MCF 10A (cell line): Measurements from ENCODE around the gene P2RY8. TPM values are rescaled to one million over a fixed set of nuclear protein-coding genes. Genes with fewer than 3 reads are reported as not detected.

Source experiments
- BruUV-seq: library from RNA; stranded (reverse); fragments of 400-500 nt; replicated peaks from 2 replicates; lab custom pipeline; 2021; lab: Mats Ljungman, UMichigan
- CTCF ChIA-PET: fragments of 300-600 bp; sonication (Branson Sonifier 250); formaldehyde crosslinking; extraction: SDS; loops from one replicate; lab custom pipeline; 2021; ENCODE audit warnings: antibody characterized with exemption, inconsistent platforms; lab: Yijun Ruan, JAX
- POLR2A ChIA-PET: fragments of 300-600, 350-650 bp; sonication (Branson Sonifier 250); formaldehyde crosslinking; extraction: SDS; loops from one replicate; lab custom pipeline; 2020; ENCODE audit warnings: antibody characterized with exemption, inconsistent platforms; lab: Yijun Ruan, JAX
- DNase-seq: peaks from one replicate; pipeline ENCODE4 v3.0.0-alpha.2; 2018; ENCODE audit not compliant: unreplicated experiment
- H3K27ac Mint-ChIP-seq: one replicate; pipeline ENCODE4 v1.8.0; 2022; ENCODE audit warnings: mild to moderate bottlenecking, low read depth, mixed read lengths; ENCODE audit not compliant: unreplicated experiment
- H3K27me3 Mint-ChIP-seq: one replicate; pipeline ENCODE4 v1.8.0; 2022; ENCODE audit warnings: mixed read lengths; ENCODE audit not compliant: insufficient read depth, unreplicated experiment
- H3K36me3 Mint-ChIP-seq: one replicate; pipeline ENCODE4 v1.8.0; 2022; ENCODE audit warnings: mild to moderate bottlenecking, moderate library complexity, mixed read lengths; ENCODE audit not compliant: insufficient read depth, unreplicated experiment
- H3K4me1 Mint-ChIP-seq: one replicate; pipeline ENCODE4 v1.8.0; 2022; ENCODE audit warnings: mixed read lengths; ENCODE audit not compliant: insufficient read depth, unreplicated experiment
- H3K4me3 Mint-ChIP-seq: one replicate; pipeline ENCODE4 v1.8.0; 2022; ENCODE audit warnings: mild to moderate bottlenecking, moderate library complexity, mixed read lengths; ENCODE audit not compliant: unreplicated experiment
- H3K9me3 Mint-ChIP-seq: one replicate; pipeline ENCODE4 v1.8.0; 2022; ENCODE audit warnings: mixed read lengths; ENCODE audit not compliant: unreplicated experiment
- intact Hi-C: fragments of 100-400 bp; cut with micrococcal nuclease; formaldehyde crosslinking; loops from 2 replicates; pipeline ENCODE4 v1.14.1; 2022
- total RNA-seq: library from RNA; stranded (reverse); gene quantifications from 2 replicates; pipeline ENCODE4 v1.2.3, GENCODE V29; 2022
- TF ChIP-seq, protein P1 (sequence below): fragments of 200-600 bp; IDR thresholded peaks from one replicate; pipeline ENCODE4 v1.8.0; 2022; ENCODE audit warnings: antibody characterized with exemption, mild to moderate bottlenecking; ENCODE audit not compliant: unreplicated experiment

Gene P2RY8
- total RNA-seq, 1 experiment from 2014 or later = not detected

DNA sequence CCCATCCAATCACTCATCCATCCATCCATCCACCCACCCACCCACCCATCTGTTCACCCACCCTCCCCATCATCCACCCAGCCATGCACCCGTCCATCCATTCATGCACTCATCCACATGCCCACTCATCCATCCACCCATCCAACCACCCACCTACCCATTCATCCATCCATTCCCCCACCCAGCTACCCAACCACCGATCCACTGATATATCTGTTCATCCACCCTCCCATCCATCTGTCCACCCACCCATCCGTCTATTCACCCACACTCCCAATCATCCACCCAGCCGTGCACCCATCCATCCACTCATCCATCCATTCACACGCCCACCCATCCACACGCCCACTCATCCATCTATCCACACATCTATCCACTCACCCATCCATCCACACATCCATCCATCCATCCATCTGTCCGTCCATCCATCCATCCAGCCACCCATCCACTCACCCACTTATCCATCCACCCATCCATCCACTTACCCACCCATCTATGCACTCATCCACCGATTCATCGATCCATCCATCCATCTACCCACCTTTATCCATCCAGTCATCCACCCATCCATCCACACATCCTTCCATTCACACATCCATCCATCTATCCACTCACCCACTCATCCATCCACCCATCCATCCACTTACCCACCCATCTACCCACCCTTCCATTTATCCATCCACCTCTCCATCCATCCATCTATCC is 112.7 kb downstream of the P2RY8 start:
- no peaks in the 10 kb centered on the region for H3K4me1 Mint-ChIP-seq
- peaks cover 43% of the 10 kb centered on the region for H3K36me3 Mint-ChIP-seq
- peaks cover 19% of the 10 kb centered on the region for H3K9me3 Mint-ChIP-seq
- no peak overlapping the region for H3K27ac Mint-ChIP-seq
- BruUV-seq = no TSS peak
- POLR2A ChIA-PET = no interaction called here
- no peaks in the 10 kb centered on the region for H3K27me3 Mint-ChIP-seq
- CTCF ChIA-PET = no interaction called here
- intact Hi-C loops = no loop called here
- H3K4me3 Mint-ChIP-seq = no peak overlapping the region
- DNase-seq = no peak
- TF ChIP-seq, protein P1, sequence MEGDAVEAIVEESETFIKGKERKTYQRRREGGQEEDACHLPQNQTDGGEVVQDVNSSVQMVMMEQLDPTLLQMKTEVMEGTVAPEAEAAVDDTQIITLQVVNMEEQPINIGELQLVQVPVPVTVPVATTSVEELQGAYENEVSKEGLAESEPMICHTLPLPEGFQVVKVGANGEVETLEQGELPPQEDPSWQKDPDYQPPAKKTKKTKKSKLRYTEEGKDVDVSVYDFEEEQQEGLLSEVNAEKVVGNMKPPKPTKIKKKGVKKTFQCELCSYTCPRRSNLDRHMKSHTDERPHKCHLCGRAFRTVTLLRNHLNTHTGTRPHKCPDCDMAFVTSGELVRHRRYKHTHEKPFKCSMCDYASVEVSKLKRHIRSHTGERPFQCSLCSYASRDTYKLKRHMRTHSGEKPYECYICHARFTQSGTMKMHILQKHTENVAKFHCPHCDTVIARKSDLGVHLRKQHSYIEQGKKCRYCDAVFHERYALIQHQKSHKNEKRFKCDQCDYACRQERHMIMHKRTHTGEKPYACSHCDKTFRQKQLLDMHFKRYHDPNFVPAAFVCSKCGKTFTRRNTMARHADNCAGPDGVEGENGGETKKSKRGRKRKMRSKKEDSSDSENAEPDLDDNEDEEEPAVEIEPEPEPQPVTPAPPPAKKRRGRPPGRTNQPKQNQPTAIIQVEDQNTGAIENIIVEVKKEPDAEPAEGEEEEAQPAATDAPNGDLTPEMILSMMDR = no peak

DNA sequence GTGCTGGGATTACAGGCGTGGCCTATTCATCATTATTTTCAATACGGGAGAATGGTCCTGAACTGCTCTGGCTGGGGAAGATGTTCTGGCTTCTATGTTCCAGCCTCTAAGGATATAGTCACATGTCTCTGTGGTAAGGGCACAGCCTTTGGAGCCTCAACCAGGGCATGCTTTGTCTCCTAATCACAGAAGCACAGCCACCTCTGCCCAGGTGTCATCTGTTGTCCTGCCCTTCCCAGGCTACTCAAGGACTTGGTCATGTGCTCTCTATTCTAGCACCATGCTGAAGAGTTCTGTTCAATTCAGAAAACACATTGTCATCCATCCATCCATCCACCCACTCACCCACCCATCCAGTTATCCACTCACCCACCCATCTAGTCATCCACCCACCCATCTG is 113.8 kb downstream of the P2RY8 start:
- no peak for DNase-seq
- intact Hi-C loops = no loop called here
- Mint-ChIP-seq H3K4me1 (no peaks in the 10 kb centered on the region), H3K27me3 (no peaks in the 10 kb centered on the region), H3K9me3 (peaks cover 19% of the 10 kb centered on the region), H3K27ac (no peak overlapping the region), H3K4me3 (no peak overlapping the region), H3K36me3 (peaks cover 39% of the 10 kb centered on the region)
- BruUV-seq = no TSS peak
- POLR2A ChIA-PET = no interaction called here
- TF ChIP-seq, protein P1 = no peak
- CTCF ChIA-PET = no interaction called here

DNA sequence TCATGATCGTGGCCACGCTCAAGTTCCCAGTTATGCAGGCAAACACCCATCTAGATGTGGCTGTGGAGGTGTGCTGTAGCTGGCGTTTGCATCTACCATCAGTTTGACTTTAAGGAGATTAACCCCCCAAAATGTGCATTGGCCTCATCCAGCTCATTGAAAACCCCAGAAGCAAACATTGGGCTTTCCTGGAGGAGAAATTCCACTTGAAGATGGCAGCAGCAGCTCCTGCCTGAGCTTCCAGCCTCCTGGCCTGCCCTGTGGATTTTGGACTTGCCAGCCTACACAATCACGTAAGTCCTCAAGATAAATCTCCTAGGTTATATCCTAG is 114.9 kb downstream of the P2RY8 start:
- intact Hi-C loops = no loop called here
- peaks cover 34% of the 10 kb centered on the region for H3K36me3 Mint-ChIP-seq
- H3K9me3 Mint-ChIP-seq = peaks cover 19% of the 10 kb centered on the region
- no peak overlapping the region for H3K4me3 Mint-ChIP-seq
- H3K4me1 Mint-ChIP-seq = no peaks in the 10 kb centered on the region
- H3K27ac Mint-ChIP-seq = no peak overlapping the region
- no peaks in the 10 kb centered on the region for H3K27me3 Mint-ChIP-seq
- BruUV-seq = no TSS peak
- no peak for DNase-seq
- TF ChIP-seq, protein P1 = no peak
- ChIA-PET POLR2A (no interaction called here), CTCF (no interaction called here)

DNA sequence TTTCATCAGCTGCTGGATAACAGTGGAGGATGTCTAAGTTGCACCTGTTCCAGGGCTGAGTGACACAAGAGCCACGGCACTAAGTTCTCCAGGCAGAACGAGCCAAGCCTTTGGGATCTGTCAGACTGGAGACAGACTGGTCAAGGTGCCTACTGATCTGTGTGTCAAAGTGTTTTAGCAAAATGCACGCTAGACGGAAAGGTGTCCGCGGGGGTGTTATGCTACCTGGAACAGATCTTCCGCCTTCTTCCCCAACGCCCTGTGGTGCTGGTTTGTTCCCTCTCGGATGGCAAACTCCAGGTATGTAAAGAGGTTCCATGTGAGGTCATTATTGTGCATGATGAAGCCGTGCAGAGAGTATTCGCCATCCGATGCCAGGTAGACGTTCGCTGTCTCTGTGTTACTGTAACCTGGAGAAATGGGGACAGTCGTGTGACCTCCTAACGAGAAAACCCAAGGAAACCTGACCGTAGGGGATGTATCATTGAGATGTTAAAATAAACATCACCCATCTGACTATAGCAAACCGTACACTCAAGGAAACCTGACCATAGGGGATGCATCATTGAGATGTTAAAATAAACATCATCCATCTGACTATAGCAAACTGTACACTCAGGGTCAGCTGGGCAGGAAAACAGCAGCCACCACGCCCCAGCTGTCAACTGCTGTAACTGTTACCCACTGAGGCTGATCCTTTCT is 115.4 kb downstream of the P2RY8 start:
- no peak overlapping the region for H3K27ac Mint-ChIP-seq

More for the DNA sequence above, 115.4 kb downstream of the P2RY8 start:
- TF ChIP-seq, protein P1 = no peak
- Mint-ChIP-seq H3K9me3 (peaks cover 19% of the 10 kb centered on the region), H3K4me3 (no peak overlapping the region), H3K36me3 (peaks cover 33% of the 10 kb centered on the region), H3K4me1 (no peaks in the 10 kb centered on the region), H3K27me3 (no peaks in the 10 kb centered on the region)
- no peak for DNase-seq
- ChIA-PET POLR2A (no interaction called here), CTCF (no interaction called here)
- BruUV-seq = no TSS peak
- intact Hi-C loops = no loop called here
